ENCODE measurements around the gene GCFC2. TPM values are rescaled to one million over a fixed set of nuclear protein-coding genes. Genes with fewer than 3 reads are reported as not detected.

The GCFC2 gene
- total RNA-seq, 2 donors from 2014 or later, result 21.5 to 29.2 TPM

- Histone ChIP-seq H3K27me3 (replicated peaks; ENCODE audit: insufficient read depth) (no peaks in the 10 kb centered on the region), H3K27ac (no peak overlapping the region), H3K9me3 (no peaks in the 10 kb centered on the region), H3K4me1 (ENCODE audit: control insufficient read depth in 1 of 2, low read depth in 2 of 2) (no peaks in the 10 kb centered on the region), H3K4me3 (no peak overlapping the region), H3K36me3 (no peaks in the 10 kb centered on the region)
- TF ChIP-seq CTCF (IDR thresholded peaks at IDR 0.05), result no peak
- ATAC-seq (ENCODE audit: insufficient number of reproducible peaks, low FRiP score, low read depth) (no peak), DNase-seq (ENCODE audit: low spot score) (no peak)
These were observed 89.5 kb downstream of the GCFC2 start for GRCh38 chr2:75621228-75621627.

GRCh38 chr2:75619956-75620740 is 90.6 kb downstream of the GCFC2 start:
- Histone ChIP-seq H3K4me1 (ENCODE audit: control insufficient read depth in 1 of 2, low read depth in 2 of 2) (no peaks in the 10 kb centered on the region), H3K9me3 (no peaks in the 10 kb centered on the region), H3K36me3 (no peaks in the 10 kb centered on the region), H3K27ac (no peak overlapping the region), H3K4me3 (no peak overlapping the region), H3K27me3 (replicated peaks; ENCODE audit: insufficient read depth) (no peaks in the 10 kb centered on the region)
- TF ChIP-seq CTCF (IDR thresholded peaks at IDR 0.05), result no peak
- DNase-seq (ENCODE audit: low spot score), result no peak
- ATAC-seq (ENCODE audit: insufficient number of reproducible peaks, low FRiP score, low read depth), result no peak

GRCh38 chr2:75616933-75617332 is 93.8 kb downstream of the GCFC2 start:
- H3K27ac ChIP-seq, result no peak overlapping the region

GRCh38 chr2:75616406-75616805 is 94.3 kb downstream of the GCFC2 start:
- Histone ChIP-seq H3K27me3 (replicated peaks; ENCODE audit: insufficient read depth) (no peaks in the 10 kb centered on the region), H3K4me1 (ENCODE audit: control insufficient read depth in 1 of 2, low read depth in 2 of 2) (no peaks in the 10 kb centered on the region), H3K4me3 (no peak overlapping the region), H3K27ac (no peak overlapping the region), H3K36me3 (no peaks in the 10 kb centered on the region), H3K9me3 (no peaks in the 10 kb centered on the region)
- DNase-seq (ENCODE audit: low spot score) (no peak), ATAC-seq (ENCODE audit: insufficient number of reproducible peaks, low FRiP score, low read depth) (no peak)
- TF ChIP-seq CTCF (IDR thresholded peaks at IDR 0.05), result no peak

More at GRCh38 chr2:75616933-75617332, 93.8 kb downstream of the GCFC2 start:
- Histone ChIP-seq H3K9me3 (no peaks in the 10 kb centered on the region), H3K4me1 (ENCODE audit: control insufficient read depth in 1 of 2, low read depth in 2 of 2) (no peaks in the 10 kb centered on the region), H3K27me3 (replicated peaks; ENCODE audit: insufficient read depth) (no peaks in the 10 kb centered on the region), H3K4me3 (no peak overlapping the region), H3K36me3 (no peaks in the 10 kb centered on the region)
- no peak for TF ChIP-seq CTCF (IDR thresholded peaks at IDR 0.05)
- ATAC-seq (ENCODE audit: insufficient number of reproducible peaks, low FRiP score, low read depth) (no peak), DNase-seq (ENCODE audit: low spot score) (no peak)

- DNase-seq (ENCODE audit: low spot score), result no peak
- H3K27me3 ChIP-seq (replicated peaks; ENCODE audit: insufficient read depth), result no peaks in the 10 kb centered on the region
- ATAC-seq (ENCODE audit: insufficient number of reproducible peaks, low FRiP score, low read depth), result no peak
- TF ChIP-seq CTCF (IDR thresholded peaks at IDR 0.05), result no peak
- no peaks in the 10 kb centered on the region for H3K4me1 ChIP-seq (ENCODE audit: control insufficient read depth in 1 of 2, low read depth in 2 of 2)
- no peak overlapping the region for H3K4me3 ChIP-seq
- H3K27ac ChIP-seq, result no peak overlapping the region
- H3K36me3 ChIP-seq, result no peaks in the 10 kb centered on the region
- no peaks in the 10 kb centered on the region for H3K9me3 ChIP-seq
These were observed 96.5 kb downstream of the GCFC2 start for GRCh38 chr2:75614162-75614651.

Data from thoracic aorta (tissue), 2 donors.